ENCODE data around the gene RET. TPM values are rescaled to one million over a fixed set of nuclear protein-coding genes. Genes with fewer than 3 reads are reported as not detected.

Gene RET
- total and polyA plus RNA-seq, 2 of the 8 experiments (the other 6 are each of a cell fraction or from before 2014, with no cell fraction given), result 6.7 to 8.4 TPM

GRCh38 chr10:43093423-43094076 is 16.7 kb downstream of the RET start (continued):
- TF ChIP-seq CHD7 (IDR thresholded peaks at IDR 0.05; ENCODE audit: insufficient replicate concordance, low read length) (no peak), CTCF (IDR thresholded peaks at IDR 0.05; ENCODE audit: control extremely low read depth in 1 of 3, insufficient read depth in 1 of 3, low read depth in 1 of 3, low read length in 3 of 3) (peak; percentile 21 to 48 (median 43); a peak in 2 of 4 replicates), ZNF274 (IDR thresholded peaks at IDR 0.05; ENCODE audit: borderline replicate concordance, extremely low read depth, low read length) (no peak), JUN (IDR thresholded peaks at IDR 0.05; ENCODE audit: low read depth, low read length) (no peak), YY1 (IDR thresholded peaks at IDR 0.05; ENCODE audit: low read depth, low read length) (no peak), RAD21 (IDR thresholded peaks at IDR 0.05 in 1 of 2, conservative IDR thresholded peaks at IDR 0.05 in 1 of 2; ENCODE audit: low read depth in 2 of 2, low read length in 2 of 2) (peak; percentile 47 to 61; a peak in 3 of 4 replicates)

Measured in H1 (cell line).